Liver (tissue), 9 donors: ENCODE measurements around the gene PRSS56. TPM values are rescaled to one million over a fixed set of nuclear protein-coding genes. Genes with fewer than 3 reads are reported as not detected.

Source experiments
- DNase-seq: peaks from one replicate; pipeline ENCODE4 v3.0.0-alpha.2; 2017; ENCODE audit warnings: low spot score
- H3K27ac ChIP-seq, 2 donors: one replicate each; pipeline ENCODE4 v1.7.0; 2013; ENCODE audit warnings: inconsistent platforms in 2 of 2, low read length in 2 of 2, control low read depth in 1 of 2, low read depth in 1 of 2, mild to moderate bottlenecking in 1 of 2
- H3K27me3 ChIP-seq, 4 donors: one replicate each; pipeline versions ENCODE4 v1.6.1 to v1.7.0; 2013; ENCODE audit warnings: low read length in 3 of 4, inconsistent platforms in 1 of 4, mild to moderate bottlenecking in 1 of 4, moderate library complexity in 1 of 4; ENCODE audit not compliant: control insufficient read depth in 4 of 4, insufficient read depth in 4 of 4
- H3K36me3 ChIP-seq, 4 donors: one replicate each; pipeline versions ENCODE4 v1.6.1 to v1.7.0; 2013; ENCODE audit warnings: low read length in 3 of 4, mild to moderate bottlenecking in 3 of 4, low read depth in 1 of 4, moderate library complexity in 1 of 4; ENCODE audit not compliant: control insufficient read depth in 4 of 4, insufficient read depth in 3 of 4
- H3K4me1 ChIP-seq, 4 donors: one replicate each; pipeline versions ENCODE4 v1.6.1 to v1.7.0; 2013; ENCODE audit warnings: low read length in 3 of 4, mild to moderate bottlenecking in 3 of 4, moderate library complexity in 1 of 4; ENCODE audit not compliant: control insufficient read depth in 4 of 4, insufficient read depth in 4 of 4
- H3K4me3 ChIP-seq, 3 donors: one replicate each; pipeline versions ENCODE4 v1.6.1 to v1.7.0; 2013; ENCODE audit warnings: low read length in 3 of 3, control low read depth in 1 of 3, low read depth in 1 of 3, mild to moderate bottlenecking in 1 of 3
- H3K9ac ChIP-seq, 2 donors: one replicate each; pipeline ENCODE4 v1.7.0; 2013; ENCODE audit warnings: low read length in 2 of 2, mild to moderate bottlenecking in 2 of 2, moderate library complexity in 2 of 2, control low read depth in 1 of 2, low read depth in 1 of 2
- H3K9me3 ChIP-seq, 4 donors: one replicate each; pipeline versions ENCODE4 v1.6.1 to v1.7.0; 2013; ENCODE audit warnings: low read length in 3 of 4; ENCODE audit not compliant: control insufficient read depth in 4 of 4
- ATF3 ChIP-seq: IDR thresholded peaks from 2 replicates; pipeline ENCODE4 v1.6.1; 2016; ENCODE audit warnings: antibody characterized with exemption
- CTCF ChIP-seq: fragments of 150-350 bp; IDR thresholded peaks from 2 replicates; pipeline ENCODE4 v1.5.1; 2017; ENCODE audit warnings: improper control_type of control experiment, low read depth, low read length; ENCODE audit not compliant: missing input control
- EGR1 ChIP-seq, 2 donors: IDR thresholded peaks; 2 replicates each; pipeline ENCODE4 v1.6.1; 2016 to 2018; ENCODE audit warnings: antibody characterized with exemption in 2 of 2, low read depth in 2 of 2
- FOXA1 ChIP-seq: IDR thresholded peaks from 2 replicates; pipeline ENCODE4 v1.6.1; 2016; ENCODE audit warnings: antibody characterized with exemption
- FOXA2 ChIP-seq: IDR thresholded peaks from 2 replicates; pipeline ENCODE4 v1.6.1; 2016; ENCODE audit warnings: antibody characterized with exemption
- GABPA ChIP-seq, 2 donors: IDR thresholded peaks in 1 of 2; conservative IDR thresholded peaks in 1 of 2; 2 replicates each; pipeline ENCODE4 v1.6.1; 2016; ENCODE audit warnings: antibody characterized with exemption in 2 of 2, mild to moderate bottlenecking in 1 of 2, moderate library complexity in 1 of 2
- HNF4A ChIP-seq, 2 donors: conservative IDR thresholded peaks; 2 replicates each; pipeline ENCODE4 v1.6.1; 2016; ENCODE audit warnings: antibody characterized with exemption in 2 of 2, mild to moderate bottlenecking in 2 of 2
- HNF4G ChIP-seq: IDR thresholded peaks from 2 replicates; pipeline ENCODE4 v1.6.1; 2016; ENCODE audit warnings: antibody characterized with exemption
- JUND ChIP-seq, 2 donors: IDR thresholded peaks; 2 replicates each; pipeline ENCODE4 v1.6.1; 2016; ENCODE audit warnings: antibody characterized with exemption in 2 of 2
- MAX ChIP-seq: IDR thresholded peaks from 2 replicates; pipeline ENCODE4 v1.6.1; 2016; ENCODE audit warnings: antibody characterized with exemption
- NR2F2 ChIP-seq: IDR thresholded peaks from 2 replicates; pipeline ENCODE4 v1.6.1; 2016; ENCODE audit warnings: antibody characterized with exemption
- RAD21 ChIP-seq, 2 donors: IDR thresholded peaks; 2 replicates each; pipeline ENCODE4 v1.6.1; 2016; ENCODE audit warnings: antibody characterized with exemption in 2 of 2, mild to moderate bottlenecking in 2 of 2
- REST ChIP-seq: IDR thresholded peaks from 2 replicates; pipeline ENCODE4 v1.6.1; 2016; ENCODE audit warnings: antibody characterized with exemption, mild to moderate bottlenecking
- RXRA ChIP-seq, 2 donors: IDR thresholded peaks; 2 replicates each; pipeline ENCODE4 v1.6.1; 2017 to 2018; ENCODE audit warnings: antibody characterized with exemption in 2 of 2, mild to moderate bottlenecking in 1 of 2
- SP1 ChIP-seq: IDR thresholded peaks from 2 replicates; pipeline ENCODE4 v1.6.1; 2018; ENCODE audit warnings: antibody characterized with exemption, mild to moderate bottlenecking
- TAF1 ChIP-seq: conservative IDR thresholded peaks from 2 replicates; pipeline ENCODE4 v1.6.1; 2016; ENCODE audit warnings: antibody characterized with exemption, mild to moderate bottlenecking
- YY1 ChIP-seq: IDR thresholded peaks from 2 replicates; pipeline ENCODE4 v1.6.1; 2016; ENCODE audit warnings: antibody characterized with exemption, mild to moderate bottlenecking
- ZBTB33 ChIP-seq: IDR thresholded peaks from 2 replicates; pipeline ENCODE4 v1.6.1; 2016; ENCODE audit warnings: antibody characterized with exemption
- WGBS: extraction: QIAGEN DNeasy Blood & Tissue Kit; methylation state at CpG from one replicate; pipeline ENCODE4 v1.1.7; 2013; 5-methylcytosine and 5-hydroxymethylcytosine counted together
- polyA plus RNA-seq, 2 donors: library from polyadenylated mRNA; stranded (reverse) in 1 of 2; unstranded in 1 of 2; fragments of 200-250 nt in 1 of 2; fragments of >200 nt in 1 of 2; fragmentation: Nextera tagmentation in 1 of 2; extraction: Ambion mirVana in 1 of 2; gene quantifications; one replicate each; pipeline versions ENCODE4 v1.2.1 to v1.2.3, GENCODE V29; 2013 to 2015
- total RNA-seq, 2 donors: library from RNA; depleted of rRNA; stranded (reverse); fragments of >200 nt; gene quantifications; one replicate each; pipeline ENCODE4 v1.2.3, GENCODE V29; 2014
- donor health status: healthy.
- donor health status: healthy.
- donor health status: healthy.
- donor health status: healthy.
- donor health status: healthy.

PRSS56 gene
- total and polyA plus RNA-seq, 4 donors, result 0.02 TPM; not detected in 3

GRCh38 chr2:232492236-232492848, 27.8 kb upstream of the PRSS56 start (continued):
- TF ChIP-seq REST, result no peak

- TF ChIP-seq HNF4A (conservative IDR thresholded peaks at IDR 0.05) (no peak), NR2F2 (no peak), JUND (IDR thresholded peaks at IDR 0.05) (no peak), RAD21 (IDR thresholded peaks at IDR 0.05) (no peak), CTCF (no peak), RXRA (IDR thresholded peaks at IDR 0.05) (no peak), HNF4G (no peak), ATF3 (no peak), REST (no peak), GABPA (IDR thresholded peaks at IDR 0.05 in 1 of 2, conservative IDR thresholded peaks at IDR 0.05 in 1 of 2) (no peak), FOXA2 (no peak), YY1 (no peak), EGR1 (IDR thresholded peaks at IDR 0.05; ENCODE audit: low read depth in 2 of 2) (no peak), FOXA1 (no peak), SP1 (no peak), TAF1 (no peak), ZBTB33 (no peak), MAX (no peak)
- Histone ChIP-seq H3K36me3 (no peaks in the 10 kb centered on the region), H3K27me3 (peaks cover 0 to 2% (median 0%) of the 10 kb centered on the region in 4 donors), H3K9ac (no peak overlapping the region), H3K4me1 (no peaks in the 10 kb centered on the region), H3K9me3 (no peaks in the 10 kb centered on the region), H3K4me3 (no peak overlapping the region), H3K27ac (no peak overlapping the region)
- 90% methylated on average over 24 of the region's 24 CpGs for WGBS
- DNase-seq, result no peak
These were observed 27.1 kb upstream of the PRSS56 start for GRCh38 chr2:232492963-232493700.
